HepG2 (cell line): Measurements from ENCODE around the gene DNAJB2. TPM values are rescaled to one million over a fixed set of nuclear protein-coding genes. Genes with fewer than 3 reads are reported as not detected.

Experiments
- ERF ChIP-seq: IDR thresholded peaks from 2 replicates; pipeline ENCODE4 v1.6.1; 2018; ENCODE audit warnings: missing biosample characterization, missing genetic modification reagents
- HNRNPH1 ChIP-seq: fragments of 200-400 bp; formaldehyde crosslinking; optimal IDR thresholded peaks from 2 replicates; pipeline ENCODE3; 2017; ENCODE audit warnings: mild to moderate bottlenecking, low read depth, low read length
- NR2F6 ChIP-seq, 2 experiments: IDR thresholded peaks; 2 replicates each; pipeline ENCODE4 v1.6.1; 2016; ENCODE audit warnings: antibody characterized with exemption in 1 of 2, mild to moderate bottlenecking in 1 of 2
- REXO4 ChIP-seq: sonication (generic); formaldehyde crosslinking; IDR thresholded peaks from 2 replicates; pipeline ENCODE4 v1.8.0; 2022; ENCODE audit warnings: missing genetic modification reagents, mild to moderate bottlenecking, borderline replicate concordance
- RXRB ChIP-seq: IDR thresholded peaks from 2 replicates; pipeline ENCODE4 v1.6.1; 2016; ENCODE audit warnings: borderline replicate concordance, missing genetic modification reagents, missing compliant biosample characterization
- SMARCC2 ChIP-seq: fragments of 450-650 bp; IDR thresholded peaks from 2 replicates; pipeline ENCODE4 v1.6.1; 2017; ENCODE audit warnings: antibody characterized with exemption, mild to moderate bottlenecking
- ZMYM4 ChIP-seq: sonication (generic); formaldehyde crosslinking; IDR thresholded peaks from 2 replicates; pipeline ENCODE4 v1.8.1; 2023; ENCODE audit warnings: mild to moderate bottlenecking, missing genetic modification reagents
- ZNF674 ChIP-seq: sonication (generic); formaldehyde crosslinking; IDR thresholded peaks from 2 replicates; pipeline ENCODE4 v1.5.0; 2020; ENCODE audit warnings: low read depth, mild to moderate bottlenecking, missing genetic modification reagents
- ZSCAN12 ChIP-seq: sonication (generic); formaldehyde crosslinking; IDR thresholded peaks from 2 replicates; pipeline ENCODE4 v1.9.0; 2021; ENCODE audit warnings: mild to moderate bottlenecking, missing genetic modification reagents
- polyA plus RNA-seq, 8 experiments: library from polyadenylated mRNA; depleted of rRNA in 3 of 8; stranded (reverse) in 7 of 8; unstranded in 1 of 8; fragments of >200 nt; fragmentation: Illumina TruSeq in 4 of 8; extraction: Trizol in 4 of 8; gene quantifications; 2 replicates each; pipeline versions ENCODE4 v1.2.1 to v1.2.3, GENCODE V29; 2011 to 2016; ENCODE audit warnings: low read depth in 4 of 8, missing spikeins in 1 of 8, mixed read lengths in 1 of 8; ENCODE audit not compliant: insufficient read depth in 1 of 8
- total RNA-seq, 5 experiments: library from RNA; depleted of rRNA; stranded (reverse); fragments of >200 nt; fragmentation: Illumina TruSeq; extraction: Trizol; gene quantifications; 2 replicates each; pipeline ENCODE4 v1.2.3, GENCODE V29; 2016; ENCODE audit warnings: low read depth in 1 of 5
- TF ChIP-seq, protein P1 (sequence below): sonication (generic); formaldehyde crosslinking; IDR thresholded peaks from 2 replicates; pipeline ENCODE4 v1.4.0; 2020; ENCODE audit warnings: missing genetic modification reagents
- TF ChIP-seq, protein P2 (sequence below), 2 experiments: fragments of 450-650 bp in 1 of 2; sonication (generic) in 1 of 2; formaldehyde crosslinking in 1 of 2; IDR thresholded peaks; 2 replicates each; pipeline versions ENCODE4 v1.6.1 to v1.8.0; 2016 to 2022; ENCODE audit warnings: antibody characterized with exemption in 1 of 2, mild to moderate bottlenecking in 1 of 2, missing genetic modification reagents in 1 of 2
- TF ChIP-seq, protein P3 (sequence below): IDR thresholded peaks from 2 replicates; pipeline ENCODE4 v1.6.1; 2016; ENCODE audit warnings: low read depth
- TF ChIP-seq, protein P4 (sequence below): sonication (generic); formaldehyde crosslinking; IDR thresholded peaks from 2 replicates; pipeline ENCODE4 v1.4.0; 2020; ENCODE audit warnings: missing genetic modification reagents, borderline replicate concordance

DNAJB2 gene
- total and polyA plus RNA-seq, 2 of the 13 experiments (the other 11 are each of a cell fraction or from before 2014, with no cell fraction given): 21.3 to 31.1 TPM

DNA sequence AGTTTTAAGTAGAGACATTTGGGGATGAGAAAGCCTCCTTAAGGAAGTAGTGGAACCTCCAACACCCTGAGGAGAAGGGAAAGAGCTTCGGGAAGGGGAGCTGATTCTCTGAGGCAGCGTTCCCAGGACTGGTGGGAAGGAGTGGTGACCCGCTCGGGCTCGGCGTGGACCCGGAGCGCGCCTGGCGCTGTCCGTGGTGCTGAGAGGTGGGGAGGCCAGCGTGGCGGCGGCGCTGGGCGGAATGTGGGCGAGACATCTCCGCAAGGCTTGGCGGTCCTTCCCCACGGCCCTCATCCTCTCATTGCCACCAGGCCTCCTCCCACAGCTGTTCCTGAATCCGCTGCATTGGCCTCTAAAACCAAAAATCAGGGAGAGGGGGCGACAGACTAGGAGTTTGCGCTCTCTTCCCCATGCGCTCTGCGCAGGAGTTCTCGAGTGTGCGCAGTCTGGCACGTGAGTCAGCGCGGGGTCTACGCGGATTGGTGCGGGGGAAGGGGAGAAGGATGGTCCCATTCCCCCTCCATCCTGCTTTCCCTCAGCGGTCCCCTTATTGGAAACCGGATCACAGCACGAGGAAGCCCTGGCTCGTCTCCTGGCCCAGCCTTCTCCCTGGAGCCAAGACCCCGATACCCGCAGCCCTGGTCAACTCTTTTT is 52.5 kb downstream of the DNAJB2 start (continued):
- TF ChIP-seq, protein P1, sequence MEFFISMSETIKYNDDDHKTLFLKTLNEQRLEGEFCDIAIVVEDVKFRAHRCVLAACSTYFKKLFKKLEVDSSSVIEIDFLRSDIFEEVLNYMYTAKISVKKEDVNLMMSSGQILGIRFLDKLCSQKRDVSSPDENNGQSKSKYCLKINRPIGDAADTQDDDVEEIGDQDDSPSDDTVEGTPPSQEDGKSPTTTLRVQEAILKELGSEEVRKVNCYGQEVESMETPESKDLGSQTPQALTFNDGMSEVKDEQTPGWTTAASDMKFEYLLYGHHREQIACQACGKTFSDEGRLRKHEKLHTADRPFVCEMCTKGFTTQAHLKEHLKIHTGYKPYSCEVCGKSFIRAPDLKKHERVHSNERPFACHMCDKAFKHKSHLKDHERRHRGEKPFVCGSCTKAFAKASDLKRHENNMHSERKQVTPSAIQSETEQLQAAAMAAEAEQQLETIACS (CRISPR knock-in tag): peak; percentile 82
- peak; percentile 62; the same call in 1 of the 2 replicates for TF ChIP-seq REXO4 (CRISPR knock-in tag)
- TF ChIP-seq RXRB (CRISPR knock-in tag): peak; percentile 69
- peak; percentile 92 for TF ChIP-seq ERF (CRISPR knock-in tag)
- peak; percentile 96 for TF ChIP-seq ZSCAN12 (CRISPR knock-in tag)
- no peak for TF ChIP-seq HNRNPH1
- no peak for TF ChIP-seq ZNF674
- TF ChIP-seq, protein P2, sequence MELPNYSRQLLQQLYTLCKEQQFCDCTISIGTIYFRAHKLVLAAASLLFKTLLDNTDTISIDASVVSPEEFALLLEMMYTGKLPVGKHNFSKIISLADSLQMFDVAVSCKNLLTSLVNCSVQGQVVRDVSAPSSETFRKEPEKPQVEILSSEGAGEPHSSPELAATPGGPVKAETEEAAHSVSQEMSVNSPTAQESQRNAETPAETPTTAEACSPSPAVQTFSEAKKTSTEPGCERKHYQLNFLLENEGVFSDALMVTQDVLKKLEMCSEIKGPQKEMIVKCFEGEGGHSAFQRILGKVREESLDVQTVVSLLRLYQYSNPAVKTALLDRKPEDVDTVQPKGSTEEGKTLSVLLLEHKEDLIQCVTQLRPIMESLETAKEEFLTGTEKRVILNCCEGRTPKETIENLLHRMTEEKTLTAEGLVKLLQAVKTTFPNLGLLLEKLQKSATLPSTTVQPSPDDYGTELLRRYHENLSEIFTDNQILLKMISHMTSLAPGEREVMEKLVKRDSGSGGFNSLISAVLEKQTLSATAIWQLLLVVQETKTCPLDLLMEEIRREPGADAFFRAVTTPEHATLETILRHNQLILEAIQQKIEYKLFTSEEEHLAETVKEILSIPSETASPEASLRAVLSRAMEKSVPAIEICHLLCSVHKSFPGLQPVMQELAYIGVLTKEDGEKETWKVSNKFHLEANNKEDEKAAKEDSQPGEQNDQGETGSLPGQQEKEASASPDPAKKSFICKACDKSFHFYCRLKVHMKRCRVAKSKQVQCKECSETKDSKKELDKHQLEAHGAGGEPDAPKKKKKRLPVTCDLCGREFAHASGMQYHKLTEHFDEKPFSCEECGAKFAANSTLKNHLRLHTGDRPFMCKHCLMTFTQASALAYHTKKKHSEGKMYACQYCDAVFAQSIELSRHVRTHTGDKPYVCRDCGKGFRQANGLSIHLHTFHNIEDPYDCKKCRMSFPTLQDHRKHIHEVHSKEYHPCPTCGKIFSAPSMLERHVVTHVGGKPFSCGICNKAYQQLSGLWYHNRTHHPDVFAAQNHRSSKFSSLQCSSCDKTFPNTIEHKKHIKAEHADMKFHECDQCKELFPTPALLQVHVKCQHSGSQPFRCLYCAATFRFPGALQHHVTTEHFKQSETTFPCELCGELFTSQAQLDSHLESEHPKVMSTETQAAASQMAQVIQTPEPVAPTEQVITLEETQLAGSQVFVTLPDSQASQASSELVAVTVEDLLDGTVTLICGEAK (IDR thresholded peaks at IDR 0.05): no peak
- TF ChIP-seq, protein P2 (CRISPR knock-in tag; IDR thresholded peaks at IDR 0.05): peak; percentile 40; the same call in 1 of the 2 replicates
- TF ChIP-seq, protein P3, sequence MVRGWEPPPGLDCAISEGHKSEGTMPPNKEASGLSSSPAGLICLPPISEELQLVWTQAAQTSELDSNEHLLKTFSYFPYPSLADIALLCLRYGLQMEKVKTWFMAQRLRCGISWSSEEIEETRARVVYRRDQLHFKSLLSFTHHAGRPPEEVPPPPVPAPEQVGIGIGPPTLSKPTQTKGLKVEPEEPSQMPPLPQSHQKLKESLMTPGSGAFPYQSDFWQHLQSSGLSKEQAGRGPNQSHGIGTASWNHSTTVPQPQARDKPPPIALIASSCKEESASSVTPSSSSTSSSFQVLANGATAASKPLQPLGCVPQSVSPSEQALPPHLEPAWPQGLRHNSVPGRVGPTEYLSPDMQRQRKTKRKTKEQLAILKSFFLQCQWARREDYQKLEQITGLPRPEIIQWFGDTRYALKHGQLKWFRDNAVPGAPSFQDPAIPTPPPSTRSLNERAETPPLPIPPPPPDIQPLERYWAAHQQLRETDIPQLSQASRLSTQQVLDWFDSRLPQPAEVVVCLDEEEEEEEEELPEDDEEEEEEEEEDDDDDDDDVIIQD (CRISPR knock-in tag): peak; percentile 48; the same call in 1 of the 2 replicates
- TF ChIP-seq SMARCC2: no peak
- peak; percentile 55; the same call in 1 of the 2 replicates for TF ChIP-seq ZMYM4 (CRISPR knock-in tag)
- no peak for TF ChIP-seq NR2F6 (IDR thresholded peaks at IDR 0.05)
- TF ChIP-seq NR2F6 (CRISPR knock-in tag; IDR thresholded peaks at IDR 0.05): peak; percentile 65
- TF ChIP-seq, protein P4, sequence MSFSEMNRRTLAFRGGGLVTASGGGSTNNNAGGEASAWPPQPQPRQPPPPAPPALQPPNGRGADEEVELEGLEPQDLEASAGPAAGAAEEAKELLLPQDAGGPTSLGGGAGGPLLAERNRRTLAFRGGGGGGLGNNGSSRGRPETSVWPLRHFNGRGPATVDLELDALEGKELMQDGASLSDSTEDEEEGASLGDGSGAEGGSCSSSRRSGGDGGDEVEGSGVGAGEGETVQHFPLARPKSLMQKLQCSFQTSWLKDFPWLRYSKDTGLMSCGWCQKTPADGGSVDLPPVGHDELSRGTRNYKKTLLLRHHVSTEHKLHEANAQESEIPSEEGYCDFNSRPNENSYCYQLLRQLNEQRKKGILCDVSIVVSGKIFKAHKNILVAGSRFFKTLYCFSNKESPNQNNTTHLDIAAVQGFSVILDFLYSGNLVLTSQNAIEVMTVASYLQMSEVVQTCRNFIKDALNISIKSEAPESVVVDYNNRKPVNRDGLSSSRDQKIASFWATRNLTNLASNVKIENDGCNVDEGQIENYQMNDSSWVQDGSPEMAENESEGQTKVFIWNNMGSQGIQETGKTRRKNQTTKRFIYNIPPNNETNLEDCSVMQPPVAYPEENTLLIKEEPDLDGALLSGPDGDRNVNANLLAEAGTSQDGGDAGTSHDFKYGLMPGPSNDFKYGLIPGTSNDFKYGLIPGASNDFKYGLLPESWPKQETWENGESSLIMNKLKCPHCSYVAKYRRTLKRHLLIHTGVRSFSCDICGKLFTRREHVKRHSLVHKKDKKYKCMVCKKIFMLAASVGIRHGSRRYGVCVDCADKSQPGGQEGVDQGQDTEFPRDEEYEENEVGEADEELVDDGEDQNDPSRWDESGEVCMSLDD (CRISPR knock-in tag): 0 out of 2 replicates have a peak, but pooled peaks have one; percentile 45
